Fibroblast of gingiva (primary cell): ENCODE data around the gene SLIT3.
A peak's percentile ranks its signal among the peaks of the same experiment; 100 is the strongest.

Source experiments
- DNase-seq: peaks from one replicate; pipeline ENCODE4 v3.0.0-alpha.2; 2011; ENCODE audit warnings: low read depth

SLIT3 gene

GRCh38 chr5:169029037-169029436 lies 271.9 kb downstream of the SLIT3 start:
- peak; percentile 14 for DNase-seq

- peak; percentile 9 for DNase-seq
Measured at GRCh38 chr5:169027501-169028061, 273.4 kb downstream of the SLIT3 start.

GRCh38 chr5:169025491-169025890 lies 275.4 kb downstream of the SLIT3 start:
- DNase-seq = no peak

DNA sequence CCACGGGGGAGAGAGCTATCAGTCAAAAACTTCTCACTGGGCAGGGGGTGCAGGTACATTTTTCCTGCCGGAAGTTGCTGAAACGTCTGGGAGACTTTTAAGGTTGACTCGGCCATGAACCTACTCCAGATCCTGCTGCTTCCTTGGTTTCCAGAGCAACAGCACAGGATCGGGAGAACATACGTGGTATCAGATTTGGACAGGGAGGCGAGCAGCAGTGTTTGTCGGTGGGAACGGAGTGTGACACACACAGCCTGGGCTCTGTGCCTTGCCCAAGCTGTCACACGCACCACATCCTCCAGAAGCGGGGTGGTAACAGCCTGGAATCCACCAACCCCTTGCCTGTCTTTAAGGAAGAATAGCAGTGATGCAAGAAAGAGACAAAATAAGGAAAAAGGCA lies 276.5 kb downstream of the SLIT3 start:
- no peak for DNase-seq

DNA sequence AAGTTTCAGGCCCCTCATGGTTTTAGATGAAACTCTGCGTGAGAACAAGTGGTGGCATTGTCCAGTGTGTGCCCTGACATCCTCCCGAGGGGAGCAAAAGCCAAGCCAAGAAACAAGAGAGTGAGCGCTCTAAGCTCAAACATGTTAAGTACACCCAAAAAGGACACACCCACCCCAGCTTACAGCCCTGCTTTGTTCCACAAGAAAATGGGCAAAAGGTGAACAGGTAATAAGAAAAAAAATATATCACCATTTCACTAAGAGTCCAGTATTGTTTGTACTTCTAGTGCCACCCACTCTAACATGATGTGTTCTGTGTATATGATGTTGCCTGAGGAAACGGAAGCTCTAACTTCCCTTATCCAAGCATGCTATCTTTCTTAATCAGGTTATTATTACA lies 278.2 kb downstream of the SLIT3 start:
- no peak for DNase-seq

- DNase-seq = no peak
Measured at GRCh38 chr5:169020102-169020501, 280.8 kb downstream of the SLIT3 start.

- no peak for DNase-seq
Measured at GRCh38 chr5:169018925-169019324, 282.0 kb downstream of the SLIT3 start.

GRCh38 chr5:169015991-169016390 lies 284.9 kb downstream of the SLIT3 start:
- DNase-seq = no peak

- DNase-seq = no peak
Measured at GRCh38 chr5:169013846-169014245, 287.1 kb downstream of the SLIT3 start.

- DNase-seq = no peak
Measured at GRCh38 chr5:169013208-169013728, 287.7 kb downstream of the SLIT3 start.

DNA sequence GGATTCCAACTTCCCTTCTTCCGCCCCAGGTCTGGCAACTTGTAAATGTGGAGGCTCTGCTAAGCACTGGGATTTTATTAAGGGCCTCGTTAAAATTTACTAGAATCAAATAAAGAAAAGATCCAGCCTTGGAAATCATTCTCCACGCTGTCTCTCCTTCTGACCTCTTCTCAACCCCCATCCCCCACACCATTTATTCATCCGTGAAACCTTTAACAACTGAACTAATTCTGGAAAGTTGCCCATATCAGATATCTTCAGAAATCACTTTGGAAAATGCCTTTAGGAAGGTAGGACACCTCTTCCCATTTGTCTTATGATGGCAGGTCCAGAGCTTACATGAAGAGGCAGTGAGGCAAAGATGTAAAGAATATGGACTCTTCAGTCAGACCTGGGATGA lies 288.5 kb downstream of the SLIT3 start:
- DNase-seq = no peak

DNA sequence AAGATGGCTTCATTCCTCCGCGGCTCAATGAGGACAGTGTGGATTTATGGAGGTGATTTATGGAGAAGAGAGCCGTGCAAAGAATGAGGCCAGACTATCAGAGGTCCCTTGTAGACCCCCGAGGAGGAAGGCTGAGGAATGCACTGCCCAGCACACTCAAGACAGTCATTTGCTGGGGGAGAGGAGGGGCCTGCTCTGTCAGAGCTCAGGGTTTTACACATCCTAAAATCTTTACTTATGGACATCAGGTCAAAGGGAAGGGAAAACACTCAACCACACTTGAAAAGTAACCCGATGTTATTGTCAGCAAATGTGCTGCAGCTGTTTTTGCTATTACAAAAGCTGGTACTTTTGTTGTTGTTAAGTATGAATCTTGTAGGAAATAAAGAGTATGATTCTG lies 289.5 kb downstream of the SLIT3 start:
- no peak for DNase-seq

GRCh38 chr5:169011009-169011408 lies 289.9 kb downstream of the SLIT3 start:
- no peak for DNase-seq

DNA sequence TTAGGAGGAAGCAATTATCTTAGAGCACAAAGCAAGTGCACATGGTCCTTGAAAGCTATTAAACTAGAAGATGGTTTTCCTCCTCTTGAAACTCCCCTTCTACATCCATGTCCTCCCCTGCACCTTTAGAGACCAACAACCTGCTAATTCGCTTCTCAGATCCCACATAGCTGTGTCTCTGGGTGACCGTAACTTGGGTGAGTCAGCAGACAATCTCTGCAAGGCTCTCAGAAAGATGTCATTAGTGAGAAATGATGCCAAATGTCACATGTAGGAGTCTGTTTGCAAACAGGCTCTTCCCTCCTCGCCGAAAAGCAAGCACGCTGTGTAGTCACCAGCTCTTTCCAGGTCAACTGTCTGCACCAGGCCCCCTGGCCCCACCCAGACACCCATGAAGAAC lies 291.8 kb downstream of the SLIT3 start:
- DNase-seq = peak; percentile 17

DNA sequence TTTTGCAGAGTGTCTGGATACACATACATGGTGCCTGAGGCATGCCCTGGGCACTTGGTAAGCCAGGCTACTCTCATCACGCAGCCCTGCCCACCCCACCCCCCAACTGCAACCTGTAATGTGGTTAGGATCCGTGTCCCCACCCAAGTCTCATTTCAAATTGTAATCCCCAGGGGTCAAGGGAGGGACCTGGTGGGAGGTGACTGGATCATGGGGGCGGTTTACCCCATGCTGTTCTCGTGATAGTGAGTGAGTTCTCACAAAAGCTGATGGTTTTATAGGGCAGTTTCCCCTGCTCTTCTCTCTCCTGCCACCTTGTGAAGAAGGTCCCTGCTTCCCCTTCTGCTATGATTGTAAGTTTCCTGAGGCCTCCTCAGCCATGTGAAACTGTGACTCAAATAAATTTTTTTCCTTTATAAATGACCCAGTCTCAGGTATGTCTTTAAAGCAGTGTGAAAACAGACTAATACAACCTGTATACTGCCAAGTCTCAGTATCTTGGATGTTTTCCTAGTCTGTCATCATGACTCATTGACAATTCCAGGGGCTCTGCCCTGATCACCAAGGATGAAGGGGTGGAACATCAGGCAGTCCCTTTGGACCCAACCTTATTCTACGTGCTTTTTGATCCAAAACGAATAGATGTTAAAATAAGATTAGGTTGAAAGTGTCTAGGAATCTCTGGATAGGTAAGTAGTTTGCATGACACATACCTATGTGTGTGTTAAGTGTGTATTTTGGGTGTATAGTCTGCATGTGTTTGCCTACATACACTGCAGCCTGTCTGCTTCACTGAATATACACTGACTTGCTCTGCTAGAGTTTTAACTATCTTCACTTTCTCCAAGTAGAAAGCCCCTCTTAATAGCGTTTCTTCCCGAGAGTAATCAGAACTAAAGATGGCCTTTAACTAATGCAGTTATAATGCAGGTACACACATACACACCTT lies 293.8 kb downstream of the SLIT3 start:
- no peak for DNase-seq

DNA sequence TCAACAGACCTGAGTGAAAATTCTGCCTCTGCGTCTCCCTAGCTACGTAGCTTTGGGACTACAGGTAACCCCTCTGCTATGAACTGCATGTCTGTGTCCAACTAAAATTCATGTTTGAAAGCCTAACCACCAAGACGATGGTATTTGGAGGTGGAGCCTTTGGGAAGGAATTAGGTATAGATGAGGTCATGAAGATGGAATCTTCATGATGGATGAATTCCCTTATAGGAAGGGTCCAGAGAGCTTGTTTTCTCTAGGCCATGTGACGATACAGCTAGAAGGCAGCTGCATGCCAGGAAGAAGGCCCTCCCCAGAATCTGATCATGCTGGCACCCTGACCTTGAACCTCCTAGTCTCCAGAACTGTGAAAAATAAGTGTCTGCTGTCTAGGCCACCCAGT lies 296.4 kb downstream of the SLIT3 start:
- no peak for DNase-seq

DNA sequence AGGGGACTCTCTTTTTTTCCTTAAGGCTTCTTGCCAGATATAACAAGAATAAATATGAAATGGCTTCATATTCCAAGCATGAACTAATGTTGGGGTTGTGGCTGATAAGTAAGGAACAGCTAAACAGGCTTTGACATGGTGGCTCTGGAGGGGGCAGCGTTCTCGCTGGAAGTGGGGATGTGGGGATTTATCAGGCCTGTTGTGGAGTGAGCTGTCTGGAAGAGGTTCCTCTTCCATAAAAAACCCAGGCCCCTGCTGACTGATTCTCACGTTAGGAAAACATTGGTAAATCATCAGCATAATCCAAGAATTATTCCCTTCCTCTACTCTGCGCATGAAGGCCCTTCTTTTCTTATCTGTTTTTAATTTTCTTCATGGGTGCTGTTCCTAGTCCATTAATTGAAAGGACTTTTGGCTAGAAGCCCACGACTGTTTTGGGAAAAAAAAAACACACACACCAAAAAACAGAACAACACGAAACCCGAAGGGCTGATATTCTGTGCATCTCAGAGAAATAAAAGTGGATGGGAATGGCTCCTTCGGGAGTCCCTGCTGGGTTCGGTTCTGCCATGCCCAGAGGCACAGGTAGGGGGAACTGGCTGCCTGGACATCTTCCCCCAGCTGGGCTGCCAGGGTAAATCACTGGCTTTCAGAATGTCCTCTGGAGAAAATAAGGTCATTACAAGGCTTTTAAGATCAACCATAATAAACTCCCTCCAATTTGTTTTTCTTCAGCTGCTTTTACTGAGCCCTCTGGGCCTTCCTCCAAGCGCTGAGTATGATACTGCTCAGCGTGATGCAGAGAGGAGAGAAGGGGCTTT lies 297.0 kb downstream of the SLIT3 start:
- no peak for DNase-seq

DNA sequence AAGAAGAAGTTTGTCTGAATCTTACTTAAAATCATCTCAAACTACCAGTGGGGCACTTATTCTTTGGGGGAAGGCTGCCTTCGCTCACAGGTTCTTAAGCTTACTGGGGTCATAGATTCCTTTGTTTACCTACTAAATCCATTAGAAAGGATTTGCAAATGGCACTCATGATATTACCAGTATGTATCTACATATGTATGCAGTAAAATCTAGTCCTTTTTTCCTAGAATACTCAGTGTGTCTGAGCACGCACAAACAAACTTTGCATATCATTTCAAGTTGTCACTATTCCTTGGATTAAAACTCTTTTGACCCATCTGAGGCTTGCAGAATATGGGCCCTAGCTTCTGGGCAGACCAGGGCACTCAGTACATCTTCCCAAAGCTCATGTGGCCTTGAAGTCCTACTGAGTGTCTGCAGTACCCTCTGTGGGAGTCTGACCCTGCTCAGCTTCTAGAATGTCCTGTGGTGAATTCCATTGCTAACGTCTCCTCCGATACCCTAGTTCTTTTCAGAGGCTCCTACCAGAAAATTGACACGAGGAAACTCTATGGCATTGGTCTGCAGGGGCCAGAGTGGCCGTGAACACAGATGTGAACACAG lies 297.9 kb downstream of the SLIT3 start:
- no peak for DNase-seq

- DNase-seq = no peak
Measured at GRCh38 chr5:169001394-169001793, 299.5 kb downstream of the SLIT3 start.

DNA sequence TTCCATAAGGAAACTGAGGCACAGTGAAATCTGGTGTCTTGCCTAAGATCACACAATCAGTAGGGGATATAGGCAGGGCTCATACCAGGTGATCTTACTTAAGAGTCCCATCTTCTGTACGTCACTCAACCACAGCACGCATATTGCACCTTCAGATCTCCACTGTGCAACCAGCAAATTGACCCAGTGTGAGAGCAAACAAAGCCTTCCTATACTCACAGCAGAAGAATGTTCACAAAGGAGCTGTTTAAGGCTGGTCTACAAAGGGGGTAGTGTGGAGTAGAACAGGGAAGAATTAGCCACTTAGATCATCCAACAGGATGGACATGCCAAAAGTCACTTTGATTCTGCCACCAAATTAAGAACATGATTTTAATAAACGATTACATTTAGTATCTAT lies 305.9 kb downstream of the SLIT3 start:
- DNase-seq = no peak

DNA sequence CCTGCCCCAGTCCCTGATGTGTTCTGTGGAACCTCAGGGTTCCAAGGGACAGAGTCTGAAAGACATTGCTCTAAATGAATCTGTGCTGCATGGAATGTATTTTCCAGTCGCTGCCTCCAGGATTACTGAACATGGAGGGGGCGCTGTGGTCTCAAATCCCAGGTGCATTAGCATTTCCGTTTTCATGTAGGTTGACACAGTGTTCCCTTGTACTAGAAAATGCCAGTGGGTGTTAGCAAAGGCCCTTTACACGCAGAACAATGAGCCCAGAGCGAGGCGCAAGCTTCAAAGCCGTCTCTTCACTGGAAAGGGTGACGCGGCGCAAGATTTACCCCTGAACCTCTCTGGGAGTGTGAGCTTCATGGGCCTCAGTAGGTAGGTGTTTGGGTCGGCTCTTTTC lies 308.3 kb downstream of the SLIT3 start:
- no peak for DNase-seq

GRCh38 chr5:168992016-168992415 lies 308.9 kb downstream of the SLIT3 start:
- no peak for DNase-seq
